Trophoblast cell (in vitro differentiated cells and primary cell): ENCODE measurements around the gene LNPK.
"Not testable (repeated sequence)": the region's sequence is repeated elsewhere in the genome, so short reads cannot be mapped to it uniquely, and the experiment has no call there.

Experiments
- DNase-seq, 2 donors: peaks; one replicate each; pipeline ENCODE4 v3.0.0-alpha.2; 2016
- H2AFZ ChIP-seq: 2 replicates; pipeline ENCODE4 v1.6.1; 2013; ENCODE audit warnings: low read length, moderate library complexity, mild to moderate bottlenecking; ENCODE audit not compliant: insufficient read depth, poor library complexity
- H2AK5ac ChIP-seq: 2 replicates; pipeline ENCODE4 v1.6.1; 2013; ENCODE audit warnings: mild to moderate bottlenecking, low read length
- H2BK120ac ChIP-seq: 2 replicates; pipeline ENCODE4 v1.6.1; 2013; ENCODE audit warnings: low read length, mild to moderate bottlenecking, moderate library complexity; ENCODE audit not compliant: insufficient read depth, poor library complexity
- H2BK12ac ChIP-seq: 2 replicates; pipeline ENCODE4 v1.6.1; 2013; ENCODE audit warnings: mild to moderate bottlenecking, low read length, moderate library complexity
- H2BK5ac ChIP-seq: 2 replicates; pipeline ENCODE4 v1.6.1; 2013; ENCODE audit warnings: low read length, low read depth, moderate library complexity, mild to moderate bottlenecking; ENCODE audit not compliant: poor library complexity
- H3K14ac ChIP-seq: 2 replicates; pipeline ENCODE4 v1.6.1; 2013; ENCODE audit warnings: mild to moderate bottlenecking, low read length
- H3K18ac ChIP-seq: 2 replicates; pipeline ENCODE4 v1.6.1; 2013; ENCODE audit warnings: mild to moderate bottlenecking, low read length
- H3K23ac ChIP-seq: 2 replicates; pipeline ENCODE4 v1.6.1; 2013; ENCODE audit warnings: low read length
- H3K27ac ChIP-seq: 2 replicates; pipeline ENCODE4 v1.5.1; 2013; ENCODE audit warnings: low read depth, mild to moderate bottlenecking, inconsistent platforms, low read length, moderate library complexity
- H3K27me3 ChIP-seq: 2 replicates; pipeline ENCODE4 v1.6.1; 2013; ENCODE audit warnings: inconsistent platforms, mild to moderate bottlenecking, low read length, moderate library complexity; ENCODE audit not compliant: insufficient read depth
- H3K36me3 ChIP-seq, 2 experiments: 1 replicate in 1 of 2; 2 replicates in 1 of 2; pipeline ENCODE4 v1.6.1; 2013; ENCODE audit warnings: low read length in 2 of 2, mild to moderate bottlenecking in 2 of 2, moderate library complexity in 1 of 2; ENCODE audit not compliant: insufficient read depth in 2 of 2, control insufficient read depth in 1 of 2
- H3K4ac ChIP-seq: 2 replicates; pipeline ENCODE4 v1.6.1; 2013; ENCODE audit warnings: low read depth, mild to moderate bottlenecking, low read length, moderate library complexity
- H3K4me1 ChIP-seq, 2 experiments: 1 replicate in 1 of 2; 2 replicates in 1 of 2; pipeline ENCODE4 v1.6.1; 2013; ENCODE audit warnings: low read length in 2 of 2, mild to moderate bottlenecking in 2 of 2, moderate library complexity in 1 of 2; ENCODE audit not compliant: insufficient read depth in 2 of 2, control insufficient read depth in 1 of 2
- H3K4me2 ChIP-seq: 2 replicates; pipeline ENCODE4 v1.6.1; 2013; ENCODE audit warnings: inconsistent platforms, mild to moderate bottlenecking, low read length, moderate library complexity
- H3K4me3 ChIP-seq: 2 replicates; pipeline ENCODE4 v1.5.1; 2013; ENCODE audit warnings: mild to moderate bottlenecking, low read depth, low read length, inconsistent platforms
- H3K79me1 ChIP-seq: one replicate; pipeline ENCODE4 v1.6.1; 2013; ENCODE audit warnings: low read length
- H3K79me2 ChIP-seq: 2 replicates; pipeline ENCODE4 v1.6.1; 2013; ENCODE audit warnings: low read length, mild to moderate bottlenecking; ENCODE audit not compliant: control insufficient read depth, insufficient read depth, poor library complexity
- H3K9ac ChIP-seq: 2 replicates; pipeline ENCODE4 v1.6.1; 2013; ENCODE audit warnings: mild to moderate bottlenecking, low read length
- H3K9me3 ChIP-seq: 2 replicates; pipeline ENCODE4 v1.6.1; 2013; ENCODE audit warnings: low read depth, mild to moderate bottlenecking, control low read depth, inconsistent platforms, low read length; ENCODE audit not compliant: insufficient read depth
- H4K12ac ChIP-seq: 2 replicates; pipeline ENCODE4 v1.6.1; 2013; ENCODE audit warnings: low read depth, mild to moderate bottlenecking, low read length, moderate library complexity
- H4K8ac ChIP-seq: 2 replicates; pipeline ENCODE4 v1.6.1; 2013; ENCODE audit warnings: low read depth, mild to moderate bottlenecking, low read length, moderate library complexity
- H4K91ac ChIP-seq: one replicate; pipeline ENCODE4 v1.6.1; 2013; ENCODE audit warnings: low read depth, mild to moderate bottlenecking, low read length, moderate library complexity
- WGBS: extraction: QIAGEN DNeasy Blood & Tissue Kit; methylation state at CpG from one replicate; pipeline ENCODE4 v1.1.7; 2013; ENCODE audit warnings: missing lambda C conversion rate; ENCODE audit not compliant: insufficient read length, insufficient coverage; ENCODE audit errors: extremely low coverage; 5-methylcytosine and 5-hydroxymethylcytosine counted together

The LNPK gene

DNA sequence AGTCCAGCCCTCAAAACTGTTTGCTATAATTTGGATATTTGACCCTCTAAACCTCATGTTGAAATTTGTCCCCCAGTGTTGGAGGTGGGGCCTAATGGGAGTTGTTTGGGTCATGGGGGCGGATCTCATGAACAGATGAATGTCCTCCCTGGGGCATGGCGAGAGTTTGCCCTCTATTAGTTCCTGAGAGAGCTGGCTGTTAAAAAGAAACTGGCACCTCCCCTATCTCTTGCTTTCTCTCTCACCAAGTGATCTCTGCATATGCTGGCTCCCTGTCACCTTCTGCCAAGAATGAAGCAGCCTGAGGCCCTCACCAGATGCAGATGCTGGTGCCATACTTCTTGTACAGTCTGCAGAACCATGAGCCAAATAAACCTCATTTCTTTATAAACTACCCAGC lies 12.0 kb downstream of the LNPK start:
- Histone ChIP-seq H4K8ac (no peak overlapping the region), H3K4ac (no peak overlapping the region), H3K79me1 (no peaks in the 10 kb centered on the region), H3K4me1 (no peaks in the 10 kb centered on the region), H3K27ac (no peak overlapping the region), H2BK12ac (no peak overlapping the region), H3K27me3 (no peaks in the 10 kb centered on the region), H3K9ac (no peak overlapping the region), H2BK120ac (no peak overlapping the region), H3K36me3 (peaks cover 2 to 3% of the 10 kb centered on the region in 2 experiments), H2AK5ac (no peak overlapping the region), H2BK5ac (no peak overlapping the region), H3K4me3 (no peak overlapping the region), H4K91ac (no peak overlapping the region), H3K79me2 (no peaks in the 10 kb centered on the region), H3K14ac (no peak overlapping the region), H3K18ac (no peak overlapping the region), H4K12ac (no peak overlapping the region), H3K4me2 (no peak overlapping the region), H2AFZ (no peak overlapping the region), H3K23ac (no peak overlapping the region), H3K9me3 (no peaks in the 10 kb centered on the region)
- no CpG with 5 or more reads among the region's 2 CpGs for WGBS
- DNase-seq: no peak

DNA sequence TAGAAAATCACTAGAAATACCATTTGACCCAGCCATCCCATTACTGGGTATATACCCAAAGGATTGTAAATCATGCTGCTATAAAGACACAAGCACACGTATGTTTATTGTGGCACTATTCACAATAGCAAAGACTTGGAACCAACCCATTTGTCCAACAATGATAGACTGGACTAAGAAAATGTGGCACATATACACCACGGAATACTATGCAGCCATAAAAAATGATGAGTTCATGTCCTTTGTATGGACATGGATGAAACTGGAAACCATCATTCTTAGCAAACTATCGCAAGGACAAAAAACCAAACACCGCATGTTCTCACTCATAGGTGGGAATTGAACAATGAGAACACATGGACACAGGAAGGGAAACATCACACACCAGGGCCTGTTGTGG lies 14.9 kb downstream of the LNPK start:
- not testable (repeated sequence) for H4K12ac ChIP-seq, H4K8ac ChIP-seq, H3K9ac ChIP-seq, H3K36me3 ChIP-seq, H3K4me2 ChIP-seq, H3K4ac ChIP-seq, H3K4me1 ChIP-seq, H2AFZ ChIP-seq, H2BK12ac ChIP-seq, DNase-seq, H3K27ac ChIP-seq, H3K4me3 ChIP-seq, H3K79me1 ChIP-seq, H4K91ac ChIP-seq, H3K14ac ChIP-seq, H3K79me2 ChIP-seq, H3K18ac ChIP-seq, H2BK5ac ChIP-seq, H3K27me3 ChIP-seq, H3K23ac ChIP-seq, H3K9me3 ChIP-seq, H2BK120ac ChIP-seq, H2AK5ac ChIP-seq
- no CpG with 5 or more reads among the region's 4 CpGs for WGBS

DNA sequence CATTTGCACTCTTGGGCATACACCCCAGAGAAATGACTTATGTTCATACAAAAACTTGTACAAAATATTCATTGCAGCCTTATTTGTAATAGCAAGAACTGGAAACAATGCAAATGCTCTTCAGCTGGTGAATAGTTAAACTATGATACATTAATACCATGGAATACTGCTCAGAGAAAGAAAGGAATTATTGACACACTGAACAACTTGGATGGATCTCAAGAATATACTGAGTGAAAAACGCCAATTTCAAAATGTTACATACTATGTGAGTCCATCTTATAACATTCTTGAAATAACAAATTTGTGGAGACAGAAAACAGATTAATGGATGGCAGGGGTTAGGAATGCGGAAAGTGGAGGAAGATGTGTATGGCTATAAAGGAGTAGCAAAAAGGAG lies 17.2 kb downstream of the LNPK start:
- 100% methylated on average over 1 of the region's 2 CpGs for WGBS
- Histone ChIP-seq H3K4me1 (no peaks in the 10 kb centered on the region), H2BK120ac (no peak overlapping the region), H4K91ac (no peak overlapping the region), H3K79me1 (no peaks in the 10 kb centered on the region), H3K4me2 (no peak overlapping the region), H2BK12ac (no peak overlapping the region), H2BK5ac (no peak overlapping the region), H3K9me3 (no peaks in the 10 kb centered on the region), H2AK5ac (no peak overlapping the region), H2AFZ (no peak overlapping the region), H3K36me3 (peaks cover 2% of the 10 kb centered on the region in 2 experiments), H3K27ac (no peak overlapping the region), H3K79me2 (no peaks in the 10 kb centered on the region), H3K18ac (no peak overlapping the region), H3K9ac (no peak overlapping the region), H3K14ac (no peak overlapping the region), H3K4ac (no peak overlapping the region), H3K23ac (no peak overlapping the region), H4K12ac (no peak overlapping the region), H3K27me3 (no peaks in the 10 kb centered on the region), H4K8ac (no peak overlapping the region), H3K4me3 (no peak overlapping the region)
- DNase-seq: no peak

DNA sequence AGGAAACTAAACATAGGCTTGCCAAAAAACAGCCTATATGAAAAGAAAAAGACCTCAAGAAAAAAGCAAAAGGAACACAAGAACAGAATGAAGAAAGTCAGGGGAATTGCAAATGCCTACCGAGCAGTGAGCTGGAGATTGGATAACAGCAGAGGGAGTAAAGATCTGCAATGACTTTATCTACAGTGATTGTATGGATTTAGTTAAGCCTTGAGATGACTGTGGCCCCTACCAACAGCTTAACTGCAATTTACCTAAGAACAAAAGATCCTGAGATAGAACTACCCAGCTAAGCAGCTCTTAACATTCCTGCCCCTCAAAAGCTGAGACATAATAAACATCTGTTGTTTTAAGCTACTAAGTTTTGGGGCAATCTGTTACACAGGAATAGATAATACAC lies 20.5 kb downstream of the LNPK start:
- no peak overlapping the region for H3K18ac ChIP-seq
- H3K79me1 ChIP-seq: no peaks in the 10 kb centered on the region
- H3K14ac ChIP-seq: no peak overlapping the region
- H2BK5ac ChIP-seq: no peak overlapping the region
- no peak overlapping the region for H3K27ac ChIP-seq
- no CpG with 5 or more reads among the region's 1 CpG for WGBS
- no peak overlapping the region for H2AK5ac ChIP-seq
- no peak overlapping the region for H3K23ac ChIP-seq
- H3K4me1 ChIP-seq: no peaks in the 10 kb centered on the region
- no peaks in the 10 kb centered on the region for H3K79me2 ChIP-seq
- H4K12ac ChIP-seq: no peak overlapping the region
- no peak overlapping the region for H3K4ac ChIP-seq
- H3K27me3 ChIP-seq: no peaks in the 10 kb centered on the region
- no peak overlapping the region for H2BK12ac ChIP-seq
- no peak overlapping the region for H3K4me3 ChIP-seq
- no peak overlapping the region for H4K8ac ChIP-seq
- H3K36me3 ChIP-seq: peaks cover 2% of the 10 kb centered on the region in 2 experiments
- H3K9me3 ChIP-seq: no peaks in the 10 kb centered on the region
- no peak overlapping the region for H2AFZ ChIP-seq
- H3K4me2 ChIP-seq: no peak overlapping the region
- H4K91ac ChIP-seq: no peak overlapping the region
- H2BK120ac ChIP-seq: no peak overlapping the region
- no peak overlapping the region for H3K9ac ChIP-seq
- no peak for DNase-seq
